Measurements from ENCODE around the gene TCF7L2. TPM values are rescaled to one million over a fixed set of nuclear protein-coding genes. Genes with fewer than 3 reads are reported as not detected.

Gene TCF7L2
- total RNA-seq, 1 experiment from 2014 or later = 0.96 TPM

GRCh38 chr10:113022265-113022664 lies 72.2 kb downstream of the TCF7L2 start:
- DNase-seq (ENCODE audit: low read depth) = no peak

- DNase-seq (ENCODE audit: low read depth) = no peak
Measured at GRCh38 chr10:113023017-113023416, 73.0 kb downstream of the TCF7L2 start.

GRCh38 chr10:113024930-113025329 lies 74.9 kb downstream of the TCF7L2 start:
- DNase-seq (ENCODE audit: low read depth) = no peak

GRCh38 chr10:113025487-113025886 lies 75.4 kb downstream of the TCF7L2 start:
- no peak for DNase-seq (ENCODE audit: low read depth)

- peak; percentile 44 for DNase-seq (ENCODE audit: low read depth)
Measured at GRCh38 chr10:113026679-113027078, 76.6 kb downstream of the TCF7L2 start.

GRCh38 chr10:113027230-113027573 lies 77.2 kb downstream of the TCF7L2 start:
- DNase-seq (ENCODE audit: low read depth) = no peak

GRCh38 chr10:113027574-113028455 lies 77.8 kb downstream of the TCF7L2 start:
- DNase-seq (ENCODE audit: low read depth) = peak; percentile 51

GRCh38 chr10:113028456-113029440 lies 78.7 kb downstream of the TCF7L2 start:
- DNase-seq (ENCODE audit: low read depth) = no peak

- DNase-seq (ENCODE audit: low read depth) = peak; percentile 24
Measured at GRCh38 chr10:113030453-113030852, 80.4 kb downstream of the TCF7L2 start.

GRCh38 chr10:113031147-113031546 lies 81.1 kb downstream of the TCF7L2 start:
- DNase-seq (ENCODE audit: low read depth) = no peak

- DNase-seq (ENCODE audit: low read depth) = no peak
Measured at GRCh38 chr10:113033991-113034390, 83.9 kb downstream of the TCF7L2 start.

GRCh38 chr10:113035732-113036312 lies 85.8 kb downstream of the TCF7L2 start:
- no peak for DNase-seq (ENCODE audit: low read depth)

GRCh38 chr10:113036619-113037018 lies 86.6 kb downstream of the TCF7L2 start:
- no peak for DNase-seq (ENCODE audit: low read depth)

- peak; percentile 24 for DNase-seq (ENCODE audit: low read depth)
Measured at GRCh38 chr10:113037218-113037617, 87.2 kb downstream of the TCF7L2 start.

- DNase-seq (ENCODE audit: low read depth) = no peak
Measured at GRCh38 chr10:113038183-113038582, 88.1 kb downstream of the TCF7L2 start.

GRCh38 chr10:113038985-113039384 lies 88.9 kb downstream of the TCF7L2 start:
- DNase-seq (ENCODE audit: low read depth) = no peak

- DNase-seq (ENCODE audit: low read depth) = no peak
Measured at GRCh38 chr10:113041324-113041723, 91.3 kb downstream of the TCF7L2 start.

GRCh38 chr10:113041841-113042750 lies 92.0 kb downstream of the TCF7L2 start:
- peak; percentile 19 for DNase-seq (ENCODE audit: low read depth)

- DNase-seq (ENCODE audit: low read depth) = no peak
Measured at GRCh38 chr10:113042868-113043267, 92.8 kb downstream of the TCF7L2 start.

- no peak for DNase-seq (ENCODE audit: low read depth)
Measured at GRCh38 chr10:113044016-113044755, 94.1 kb downstream of the TCF7L2 start.

Data from RPMI7951 (cell line).